ENCODE data around the gene MPST.

Gene MPST

DNA sequence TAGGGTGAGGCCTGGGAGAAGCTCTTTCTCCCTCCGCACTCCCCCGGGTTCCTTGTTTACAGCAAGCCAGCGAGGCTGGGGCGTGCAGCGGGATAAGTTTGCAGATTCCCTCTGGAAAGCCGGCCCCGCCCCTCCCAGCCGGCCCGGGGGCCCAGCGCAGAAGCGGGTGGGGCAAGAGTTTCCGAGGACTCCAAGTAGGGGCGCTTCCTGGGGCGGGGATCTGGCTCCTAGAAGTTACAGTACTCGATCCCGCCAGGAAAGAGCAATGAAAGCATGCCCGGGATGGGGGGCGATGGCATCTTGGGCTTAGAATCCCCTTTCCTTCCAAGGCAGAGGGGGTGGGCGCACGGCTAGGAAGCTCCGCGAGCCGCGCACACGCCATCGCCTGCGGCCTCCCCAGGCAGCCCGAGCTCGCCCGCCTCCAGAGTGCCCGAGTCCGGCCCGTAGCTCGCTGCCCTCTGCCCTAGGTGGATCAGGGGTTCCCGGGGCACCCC is 680 bp upstream of the MPST start:
- H3K27me3 ChIP-seq (ENCODE audit: insufficient read depth, low read length, poor library complexity, severe bottlenecking), result peaks cover 5% of the 10 kb centered on the region
- H3K9ac ChIP-seq (ENCODE audit: low read depth, low read length, poor library complexity, severe bottlenecking), result peak overlapping the region; percentile 97
- H4K20me1 ChIP-seq (ENCODE audit: insufficient read depth, low read length, poor library complexity, severe bottlenecking), result peaks cover 35% of the 10 kb centered on the region
- no peaks in the 10 kb centered on the region for H3K9me3 ChIP-seq (ENCODE audit: insufficient read depth, low read depth, low read length)
- H3F3A ChIP-seq (ENCODE audit: low read depth), result no peaks in the 10 kb centered on the region
- no peaks in the 10 kb centered on the region for H3K36me3 ChIP-seq (ENCODE audit: insufficient read depth, low read length)
- peak overlapping the region; percentile 95 for H3K4me3 ChIP-seq (ENCODE audit: low read length, poor library complexity, severe bottlenecking)
- H3K9me2 ChIP-seq (replicated peaks; ENCODE audit: low read depth, low read length), result no peaks in the 10 kb centered on the region
- H2AFZ ChIP-seq (ENCODE audit: low read length), result peak overlapping the region; percentile 78
- peaks cover 42% of the 10 kb centered on the region for H3K4me1 ChIP-seq (ENCODE audit: insufficient read depth, low read length, poor library complexity, severe bottlenecking)
- peak overlapping the region; percentile 88 for H3K4me2 ChIP-seq (ENCODE audit: low read depth, low read length, poor library complexity, severe bottlenecking)
- peaks cover 75% of the 10 kb centered on the region for H3K79me2 ChIP-seq (ENCODE audit: insufficient read depth, low read length)
- TF ChIP-seq EZH2phosphoT487 (IDR thresholded peaks at IDR 0.05; ENCODE audit: borderline replicate concordance), result no peak
- TF ChIP-seq, protein P1, sequence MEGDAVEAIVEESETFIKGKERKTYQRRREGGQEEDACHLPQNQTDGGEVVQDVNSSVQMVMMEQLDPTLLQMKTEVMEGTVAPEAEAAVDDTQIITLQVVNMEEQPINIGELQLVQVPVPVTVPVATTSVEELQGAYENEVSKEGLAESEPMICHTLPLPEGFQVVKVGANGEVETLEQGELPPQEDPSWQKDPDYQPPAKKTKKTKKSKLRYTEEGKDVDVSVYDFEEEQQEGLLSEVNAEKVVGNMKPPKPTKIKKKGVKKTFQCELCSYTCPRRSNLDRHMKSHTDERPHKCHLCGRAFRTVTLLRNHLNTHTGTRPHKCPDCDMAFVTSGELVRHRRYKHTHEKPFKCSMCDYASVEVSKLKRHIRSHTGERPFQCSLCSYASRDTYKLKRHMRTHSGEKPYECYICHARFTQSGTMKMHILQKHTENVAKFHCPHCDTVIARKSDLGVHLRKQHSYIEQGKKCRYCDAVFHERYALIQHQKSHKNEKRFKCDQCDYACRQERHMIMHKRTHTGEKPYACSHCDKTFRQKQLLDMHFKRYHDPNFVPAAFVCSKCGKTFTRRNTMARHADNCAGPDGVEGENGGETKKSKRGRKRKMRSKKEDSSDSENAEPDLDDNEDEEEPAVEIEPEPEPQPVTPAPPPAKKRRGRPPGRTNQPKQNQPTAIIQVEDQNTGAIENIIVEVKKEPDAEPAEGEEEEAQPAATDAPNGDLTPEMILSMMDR (conservative IDR thresholded peaks at IDR 0.05; ENCODE audit: low read length), result no peak

DNA sequence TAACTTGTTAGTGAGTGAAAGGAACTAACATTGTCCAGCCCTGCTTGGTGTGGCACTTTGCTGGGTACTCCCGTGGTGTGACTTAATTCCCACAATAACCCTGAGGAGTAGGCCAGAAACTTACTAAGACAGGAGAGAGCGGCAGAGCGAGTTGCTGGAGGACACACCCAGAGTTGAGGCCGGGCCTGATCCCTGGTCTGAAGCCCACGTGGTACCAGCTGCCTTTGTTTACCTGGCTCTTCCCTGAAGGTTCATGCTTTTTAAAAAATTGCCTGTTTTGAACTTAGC is 594 bp downstream of the MPST start:
- no peaks in the 10 kb centered on the region for H3K9me2 ChIP-seq (replicated peaks; ENCODE audit: low read depth, low read length)
- TF ChIP-seq, protein P1 (conservative IDR thresholded peaks at IDR 0.05; ENCODE audit: low read length), result no peak
- TF ChIP-seq EZH2phosphoT487 (IDR thresholded peaks at IDR 0.05; ENCODE audit: borderline replicate concordance), result no peak
- peaks cover 86% of the 10 kb centered on the region for H3K79me2 ChIP-seq (ENCODE audit: insufficient read depth, low read length)
- H3K4me3 ChIP-seq (ENCODE audit: low read length, poor library complexity, severe bottlenecking), result peak overlapping the region; percentile 95
- H3K36me3 ChIP-seq (ENCODE audit: insufficient read depth, low read length), result no peaks in the 10 kb centered on the region; the same call in 1 of the 2 replicates
- peaks cover 35% of the 10 kb centered on the region for H4K20me1 ChIP-seq (ENCODE audit: insufficient read depth, low read length, poor library complexity, severe bottlenecking)
- no peaks in the 10 kb centered on the region for H3K9me3 ChIP-seq (ENCODE audit: insufficient read depth, low read depth, low read length)
- peak overlapping the region; percentile 99 for H3K9ac ChIP-seq (ENCODE audit: low read depth, low read length, poor library complexity, severe bottlenecking)
- no peaks in the 10 kb centered on the region for H3F3A ChIP-seq (ENCODE audit: low read depth)
- peak overlapping the region; percentile 83 for H2AFZ ChIP-seq (ENCODE audit: low read length)
- H3K27me3 ChIP-seq (ENCODE audit: insufficient read depth, low read length, poor library complexity, severe bottlenecking), result peaks cover 5% of the 10 kb centered on the region
- H3K4me1 ChIP-seq (ENCODE audit: insufficient read depth, low read length, poor library complexity, severe bottlenecking), result peaks cover 41% of the 10 kb centered on the region
- peak overlapping the region; percentile 96 for H3K4me2 ChIP-seq (ENCODE audit: low read depth, low read length, poor library complexity, severe bottlenecking)

DNA sequence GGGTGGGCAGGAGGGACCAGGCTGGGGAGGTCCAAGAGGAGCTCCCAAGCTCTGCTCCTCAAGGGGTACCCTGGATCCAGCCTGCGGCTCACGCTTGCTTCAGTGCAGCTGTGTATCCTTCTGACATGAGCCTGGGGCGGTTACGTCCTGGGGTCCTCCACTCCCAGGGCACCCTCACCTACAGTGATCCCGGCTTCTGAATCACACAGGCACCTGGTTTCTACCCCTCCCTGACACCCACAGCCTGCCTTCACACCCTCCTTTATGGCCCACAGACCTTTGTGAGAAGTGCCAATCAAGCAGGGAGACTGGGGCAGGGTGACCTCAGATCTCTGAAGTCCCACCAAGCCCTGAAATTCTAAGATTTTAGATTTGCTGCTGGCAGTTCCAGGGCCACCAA is 1.5 kb downstream of the MPST start:
- peaks cover 5% of the 10 kb centered on the region for H3K27me3 ChIP-seq (ENCODE audit: insufficient read depth, low read length, poor library complexity, severe bottlenecking)
- no peak overlapping the region for H2AFZ ChIP-seq (ENCODE audit: low read length)
- H3K4me3 ChIP-seq (ENCODE audit: low read length, poor library complexity, severe bottlenecking), result peak overlapping the region; percentile 95
- no peaks in the 10 kb centered on the region for H3K9me2 ChIP-seq (replicated peaks; ENCODE audit: low read depth, low read length)
- H3K4me2 ChIP-seq (ENCODE audit: low read depth, low read length, poor library complexity, severe bottlenecking), result peak overlapping the region; percentile 96
- no peaks in the 10 kb centered on the region for H3F3A ChIP-seq (ENCODE audit: low read depth)
- H4K20me1 ChIP-seq (ENCODE audit: insufficient read depth, low read length, poor library complexity, severe bottlenecking), result peaks cover 35% of the 10 kb centered on the region
- H3K9me3 ChIP-seq (ENCODE audit: insufficient read depth, low read depth, low read length), result no peaks in the 10 kb centered on the region
- H3K36me3 ChIP-seq (ENCODE audit: insufficient read depth, low read length), result no peaks in the 10 kb centered on the region; the same call in 1 of the 2 replicates
- peaks cover 84% of the 10 kb centered on the region for H3K79me2 ChIP-seq (ENCODE audit: insufficient read depth, low read length)
- H3K9ac ChIP-seq (ENCODE audit: low read depth, low read length, poor library complexity, severe bottlenecking), result peak overlapping the region; percentile 99
- TF ChIP-seq EZH2phosphoT487 (IDR thresholded peaks at IDR 0.05; ENCODE audit: borderline replicate concordance), result no peak
- TF ChIP-seq, protein P1 (conservative IDR thresholded peaks at IDR 0.05; ENCODE audit: low read length), result no peak
- peaks cover 37% of the 10 kb centered on the region for H3K4me1 ChIP-seq (ENCODE audit: insufficient read depth, low read length, poor library complexity, severe bottlenecking)

Measured in Loucy (cell line).